ENCODE results near the gene MPHOSPH9. TPM values are rescaled to one million over a fixed set of nuclear protein-coding genes. Genes with fewer than 3 reads are reported as not detected.

MPHOSPH9 gene
- polyA plus RNA-seq, 1 donor (not counting 4 experiments of a cell fraction or from before 2014, with no cell fraction given) = 10.7 TPM

DNA sequence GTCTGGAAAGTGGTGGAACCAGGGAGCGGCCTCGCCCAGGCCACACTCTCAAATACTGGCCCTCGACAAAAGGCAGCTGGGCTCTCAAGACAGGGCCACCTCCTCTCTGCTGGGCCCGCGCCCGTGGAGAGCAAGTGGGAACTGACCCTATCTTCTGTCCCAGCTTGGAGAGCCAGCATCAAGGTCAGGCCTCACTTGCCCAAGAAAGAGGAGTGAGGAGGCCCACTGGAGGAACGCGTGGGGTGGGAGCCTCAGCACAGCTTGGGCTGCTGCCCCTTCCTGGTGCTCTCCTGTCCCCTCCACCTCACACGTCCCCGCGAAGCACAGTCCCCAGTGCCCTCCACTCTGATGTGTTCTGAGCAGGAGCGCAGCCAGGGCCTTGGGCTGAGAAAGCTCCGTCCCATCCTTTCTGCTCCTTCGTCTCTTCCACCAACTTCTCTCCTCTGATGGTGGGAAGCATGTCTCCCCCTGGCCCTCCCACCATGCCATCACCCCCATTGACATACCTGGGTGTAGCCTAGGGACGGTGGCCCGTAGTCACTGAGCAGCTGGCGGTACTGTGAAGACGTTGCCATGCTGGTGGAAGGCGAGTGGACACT is 33.8 kb upstream of the MPHOSPH9 start:
- Histone ChIP-seq H3K9me1 (ENCODE audit: control insufficient read depth, extremely low read depth, insufficient read depth, low read length) (no peaks in the 10 kb centered on the region), H3K4me1 (ENCODE audit: control insufficient read depth, extremely low read depth, insufficient read depth, low read length) (peaks cover 7% of the 10 kb centered on the region), H3K79me2 (ENCODE audit: control insufficient read depth, insufficient read depth, low read length) (peaks cover 63% of the 10 kb centered on the region), H3K27ac (ENCODE audit: control insufficient read depth, insufficient read depth, low read length) (no peak overlapping the region), H2AFZ (ENCODE audit: control insufficient read depth, low read length) (no peak overlapping the region), H3K4me2 (ENCODE audit: control insufficient read depth, extremely low read depth, insufficient read depth, low read depth, low read length) (no peak overlapping the region), H3K36me3 (ENCODE audit: control insufficient read depth in 2 of 2, extremely low read depth in 1 of 2, insufficient read depth in 2 of 2, low read length in 2 of 2) (peaks cover 21 to 25% of the 10 kb centered on the region in 2 experiments), H3K9me3 (ENCODE audit: control insufficient read depth, low read depth, low read length) (no peaks in the 10 kb centered on the region), H3K27me3 (ENCODE audit: control insufficient read depth, extremely low read depth, insufficient read depth, low read length) (no peaks in the 10 kb centered on the region), H3K4me3 (ENCODE audit: control insufficient read depth in 2 of 3, extremely low read depth in 1 of 3, insufficient read depth in 2 of 3, low read depth in 1 of 3, low read length in 3 of 3) (no peak overlapping the region), H3K9ac (ENCODE audit: control insufficient read depth, extremely low read depth, insufficient read depth, low read length) (no peak overlapping the region), H4K20me1 (ENCODE audit: control insufficient read depth, extremely low read depth, insufficient read depth, low read length) (peaks cover 7% of the 10 kb centered on the region)
- dilution Hi-C loops (cut with MboI; ENCODE audit: extremely low pct_ligation_motif_present, low sequenced_read_pairs) = no loop called here
- no peak for FAIRE-seq
- DNase-seq (ENCODE audit: low read depth, low spot score) = no peak
- TF ChIP-seq EZH2 (IDR thresholded peaks at IDR 0.05; ENCODE audit: low read length) (no peak), CTCF (optimal IDR thresholded peaks at IDR 0.05 in 1 of 3, IDR thresholded peaks at IDR 0.05 in 1 of 3, conservative IDR thresholded peaks at IDR 0.05 in 1 of 3; ENCODE audit: extremely low read depth in 1 of 3, insufficient read depth in 2 of 3, low read length in 3 of 3) (no peak)

GRCh38 chr12:123265851-123266678 is 33.1 kb upstream of the MPHOSPH9 start:
- Histone ChIP-seq H2AFZ (ENCODE audit: control insufficient read depth, low read length) (no peak overlapping the region), H3K36me3 (ENCODE audit: control insufficient read depth in 2 of 2, extremely low read depth in 1 of 2, insufficient read depth in 2 of 2, low read length in 2 of 2) (peaks cover 24 to 29% of the 10 kb centered on the region in 2 experiments), H3K79me2 (ENCODE audit: control insufficient read depth, insufficient read depth, low read length) (peaks cover 64% of the 10 kb centered on the region), H3K4me1 (ENCODE audit: control insufficient read depth, extremely low read depth, insufficient read depth, low read length) (peaks cover 7% of the 10 kb centered on the region), H3K4me3 (ENCODE audit: control insufficient read depth in 2 of 3, extremely low read depth in 1 of 3, insufficient read depth in 2 of 3, low read depth in 1 of 3, low read length in 3 of 3) (no peak overlapping the region), H3K27me3 (ENCODE audit: control insufficient read depth, extremely low read depth, insufficient read depth, low read length) (no peaks in the 10 kb centered on the region), H3K4me2 (ENCODE audit: control insufficient read depth, extremely low read depth, insufficient read depth, low read depth, low read length) (no peak overlapping the region), H3K9ac (ENCODE audit: control insufficient read depth, extremely low read depth, insufficient read depth, low read length) (no peak overlapping the region), H3K9me1 (ENCODE audit: control insufficient read depth, extremely low read depth, insufficient read depth, low read length) (no peaks in the 10 kb centered on the region), H3K9me3 (ENCODE audit: control insufficient read depth, low read depth, low read length) (no peaks in the 10 kb centered on the region), H3K27ac (ENCODE audit: control insufficient read depth, insufficient read depth, low read length) (no peak overlapping the region), H4K20me1 (ENCODE audit: control insufficient read depth, extremely low read depth, insufficient read depth, low read length) (peaks cover 7% of the 10 kb centered on the region)
- DNase-seq (ENCODE audit: low read depth, low spot score) (no peak), FAIRE-seq (no peak)
- TF ChIP-seq CTCF (optimal IDR thresholded peaks at IDR 0.05 in 1 of 3, IDR thresholded peaks at IDR 0.05 in 1 of 3, conservative IDR thresholded peaks at IDR 0.05 in 1 of 3; ENCODE audit: extremely low read depth in 1 of 3, insufficient read depth in 2 of 3, low read length in 3 of 3) (no peak), EZH2 (IDR thresholded peaks at IDR 0.05; ENCODE audit: low read length) (no peak)
- dilution Hi-C loops (cut with MboI; ENCODE audit: extremely low pct_ligation_motif_present, low sequenced_read_pairs) = no loop called here
